ENCODE data around the gene DCLRE1C. TPM values are rescaled to one million over a fixed set of nuclear protein-coding genes. Genes with fewer than 3 reads are reported as not detected.

Gene DCLRE1C
- total and polyA plus RNA-seq, 9 of the 15 experiments (the other 6 are each of a cell fraction or from before 2014, with no cell fraction given) = 8.8 to 22.2 (median 13.9) TPM

DNA sequence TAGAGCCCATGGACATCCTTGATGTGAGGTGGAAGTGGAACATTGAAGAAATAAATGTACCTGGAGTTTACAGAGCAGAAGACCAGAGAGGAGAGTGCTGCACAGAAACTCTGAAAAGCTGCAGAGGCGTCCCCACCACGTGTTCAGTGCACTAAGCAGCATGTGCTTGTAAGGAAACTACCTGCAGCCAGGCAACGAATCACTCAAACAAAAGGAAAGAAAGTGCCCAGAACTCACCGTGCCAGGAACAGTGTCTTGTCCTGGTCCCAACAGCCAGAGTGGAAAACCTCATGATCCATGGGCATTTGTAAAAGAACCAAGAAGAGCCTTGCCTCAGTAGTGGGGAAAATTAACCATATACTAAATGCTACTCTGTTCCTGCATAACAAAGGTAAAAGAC, 42.9 kb downstream of the DCLRE1C start:
- ChIA-PET POLR2A (interaction anchor here (0.8 kb wide), 1 partner anchor 9 kb away, joined by 3 read pairs; no protein-coding TSS in a partner anchor), CTCF (ENCODE audit: low intra/inter-chr PET ratio) (no interaction called here)
- Histone ChIP-seq H4K20me1 (replicated peaks; ENCODE audit: control insufficient read depth, insufficient read depth, low read length) (no peaks in the 10 kb centered on the region), H3K4me1 (replicated peaks in 1 of 2; ENCODE audit: control insufficient read depth in 2 of 2, insufficient read depth in 2 of 2, low read length in 2 of 2) (no peaks in the 10 kb centered on the region), H3K4me2 (ENCODE audit: insufficient read depth, low read length) (no peak overlapping the region), H3K9me3 (replicated peaks; ENCODE audit: control insufficient read depth, insufficient read depth, low read depth, low read length) (peaks cover 2% of the 10 kb centered on the region), H3K9me1 (ENCODE audit: control insufficient read depth, insufficient read depth, low read length) (no peaks in the 10 kb centered on the region), H3K27ac (ENCODE audit: extremely low read depth, low read depth, low read length) (no peak overlapping the region), H3K79me2 (ENCODE audit: control insufficient read depth, insufficient read depth, low read length) (no peaks in the 10 kb centered on the region), H3K27me3 (ENCODE audit: control insufficient read depth in 2 of 2, insufficient read depth in 2 of 2, low read length in 2 of 2) (no peaks in the 10 kb centered on the region), H3K9ac (ENCODE audit: insufficient read depth in 1 of 2, low read depth in 2 of 2, low read length in 2 of 2) (no peak overlapping the region), H3K4me3 (no peak overlapping the region), H3K36me3 (ENCODE audit: control insufficient read depth, insufficient read depth, low read length) (peaks cover 88% of the 10 kb centered on the region), H2AFZ (ENCODE audit: low read depth, low read length) (no peak overlapping the region)
- no peak for ATAC-seq
- intact Hi-C loops (cut with micrococcal nuclease) (no loop called here), in situ Hi-C loops (cut with MboI) (no loop called here)
- no peak for FAIRE-seq
- BruUV-seq (replicated peaks) = no TSS peak
- DNase-seq (ENCODE audit: extremely low read depth in 1 of 4, low spot score in 3 of 4) = no peak
- WGBS (ENCODE audit: insufficient coverage, low coverage, missing lambda C conversion rate) = 95% methylated on average over 4 of the region's 4 CpGs
- TF ChIP-seq, protein P1, sequence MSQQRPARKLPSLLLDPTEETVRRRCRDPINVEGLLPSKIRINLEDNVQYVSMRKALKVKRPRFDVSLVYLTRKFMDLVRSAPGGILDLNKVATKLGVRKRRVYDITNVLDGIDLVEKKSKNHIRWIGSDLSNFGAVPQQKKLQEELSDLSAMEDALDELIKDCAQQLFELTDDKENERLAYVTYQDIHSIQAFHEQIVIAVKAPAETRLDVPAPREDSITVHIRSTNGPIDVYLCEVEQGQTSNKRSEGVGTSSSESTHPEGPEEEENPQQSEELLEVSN (IDR thresholded peaks at IDR 0.05; ENCODE audit: borderline replicate concordance in 1 of 2, extremely low read depth in 1 of 2, insufficient read depth in 1 of 2, insufficient read length in 1 of 2, low read depth in 1 of 2, low read length in 1 of 2, poor library complexity in 1 of 2, severe bottlenecking in 1 of 2) = peak in 1 of 2 experiments; percentile 30
- TF ChIP-seq ZNF232 (CRISPR knock-in tag; IDR thresholded peaks at IDR 0.05) (no peak), XRCC5 (IDR thresholded peaks at IDR 0.05; ENCODE audit: low read depth, low read length) (no peak), SRSF7 (optimal IDR thresholded peaks at IDR 0.05; ENCODE audit: low read depth, low read length) (no peak), CREB1 (IDR thresholded peaks at IDR 0.05) (no peak), CREB1 (CRISPR knock-in tag; IDR thresholded peaks at IDR 0.05) (no peak), ZNF197 (CRISPR knock-in tag; IDR thresholded peaks at IDR 0.05; ENCODE audit: low read depth) (no peak)
- TF ChIP-seq, protein P2, sequence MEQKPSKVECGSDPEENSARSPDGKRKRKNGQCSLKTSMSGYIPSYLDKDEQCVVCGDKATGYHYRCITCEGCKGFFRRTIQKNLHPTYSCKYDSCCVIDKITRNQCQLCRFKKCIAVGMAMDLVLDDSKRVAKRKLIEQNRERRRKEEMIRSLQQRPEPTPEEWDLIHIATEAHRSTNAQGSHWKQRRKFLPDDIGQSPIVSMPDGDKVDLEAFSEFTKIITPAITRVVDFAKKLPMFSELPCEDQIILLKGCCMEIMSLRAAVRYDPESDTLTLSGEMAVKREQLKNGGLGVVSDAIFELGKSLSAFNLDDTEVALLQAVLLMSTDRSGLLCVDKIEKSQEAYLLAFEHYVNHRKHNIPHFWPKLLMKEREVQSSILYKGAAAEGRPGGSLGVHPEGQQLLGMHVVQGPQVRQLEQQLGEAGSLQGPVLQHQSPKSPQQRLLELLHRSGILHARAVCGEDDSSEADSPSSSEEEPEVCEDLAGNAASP (IDR thresholded peaks at IDR 0.05) = no peak
- TF ChIP-seq, protein P3, sequence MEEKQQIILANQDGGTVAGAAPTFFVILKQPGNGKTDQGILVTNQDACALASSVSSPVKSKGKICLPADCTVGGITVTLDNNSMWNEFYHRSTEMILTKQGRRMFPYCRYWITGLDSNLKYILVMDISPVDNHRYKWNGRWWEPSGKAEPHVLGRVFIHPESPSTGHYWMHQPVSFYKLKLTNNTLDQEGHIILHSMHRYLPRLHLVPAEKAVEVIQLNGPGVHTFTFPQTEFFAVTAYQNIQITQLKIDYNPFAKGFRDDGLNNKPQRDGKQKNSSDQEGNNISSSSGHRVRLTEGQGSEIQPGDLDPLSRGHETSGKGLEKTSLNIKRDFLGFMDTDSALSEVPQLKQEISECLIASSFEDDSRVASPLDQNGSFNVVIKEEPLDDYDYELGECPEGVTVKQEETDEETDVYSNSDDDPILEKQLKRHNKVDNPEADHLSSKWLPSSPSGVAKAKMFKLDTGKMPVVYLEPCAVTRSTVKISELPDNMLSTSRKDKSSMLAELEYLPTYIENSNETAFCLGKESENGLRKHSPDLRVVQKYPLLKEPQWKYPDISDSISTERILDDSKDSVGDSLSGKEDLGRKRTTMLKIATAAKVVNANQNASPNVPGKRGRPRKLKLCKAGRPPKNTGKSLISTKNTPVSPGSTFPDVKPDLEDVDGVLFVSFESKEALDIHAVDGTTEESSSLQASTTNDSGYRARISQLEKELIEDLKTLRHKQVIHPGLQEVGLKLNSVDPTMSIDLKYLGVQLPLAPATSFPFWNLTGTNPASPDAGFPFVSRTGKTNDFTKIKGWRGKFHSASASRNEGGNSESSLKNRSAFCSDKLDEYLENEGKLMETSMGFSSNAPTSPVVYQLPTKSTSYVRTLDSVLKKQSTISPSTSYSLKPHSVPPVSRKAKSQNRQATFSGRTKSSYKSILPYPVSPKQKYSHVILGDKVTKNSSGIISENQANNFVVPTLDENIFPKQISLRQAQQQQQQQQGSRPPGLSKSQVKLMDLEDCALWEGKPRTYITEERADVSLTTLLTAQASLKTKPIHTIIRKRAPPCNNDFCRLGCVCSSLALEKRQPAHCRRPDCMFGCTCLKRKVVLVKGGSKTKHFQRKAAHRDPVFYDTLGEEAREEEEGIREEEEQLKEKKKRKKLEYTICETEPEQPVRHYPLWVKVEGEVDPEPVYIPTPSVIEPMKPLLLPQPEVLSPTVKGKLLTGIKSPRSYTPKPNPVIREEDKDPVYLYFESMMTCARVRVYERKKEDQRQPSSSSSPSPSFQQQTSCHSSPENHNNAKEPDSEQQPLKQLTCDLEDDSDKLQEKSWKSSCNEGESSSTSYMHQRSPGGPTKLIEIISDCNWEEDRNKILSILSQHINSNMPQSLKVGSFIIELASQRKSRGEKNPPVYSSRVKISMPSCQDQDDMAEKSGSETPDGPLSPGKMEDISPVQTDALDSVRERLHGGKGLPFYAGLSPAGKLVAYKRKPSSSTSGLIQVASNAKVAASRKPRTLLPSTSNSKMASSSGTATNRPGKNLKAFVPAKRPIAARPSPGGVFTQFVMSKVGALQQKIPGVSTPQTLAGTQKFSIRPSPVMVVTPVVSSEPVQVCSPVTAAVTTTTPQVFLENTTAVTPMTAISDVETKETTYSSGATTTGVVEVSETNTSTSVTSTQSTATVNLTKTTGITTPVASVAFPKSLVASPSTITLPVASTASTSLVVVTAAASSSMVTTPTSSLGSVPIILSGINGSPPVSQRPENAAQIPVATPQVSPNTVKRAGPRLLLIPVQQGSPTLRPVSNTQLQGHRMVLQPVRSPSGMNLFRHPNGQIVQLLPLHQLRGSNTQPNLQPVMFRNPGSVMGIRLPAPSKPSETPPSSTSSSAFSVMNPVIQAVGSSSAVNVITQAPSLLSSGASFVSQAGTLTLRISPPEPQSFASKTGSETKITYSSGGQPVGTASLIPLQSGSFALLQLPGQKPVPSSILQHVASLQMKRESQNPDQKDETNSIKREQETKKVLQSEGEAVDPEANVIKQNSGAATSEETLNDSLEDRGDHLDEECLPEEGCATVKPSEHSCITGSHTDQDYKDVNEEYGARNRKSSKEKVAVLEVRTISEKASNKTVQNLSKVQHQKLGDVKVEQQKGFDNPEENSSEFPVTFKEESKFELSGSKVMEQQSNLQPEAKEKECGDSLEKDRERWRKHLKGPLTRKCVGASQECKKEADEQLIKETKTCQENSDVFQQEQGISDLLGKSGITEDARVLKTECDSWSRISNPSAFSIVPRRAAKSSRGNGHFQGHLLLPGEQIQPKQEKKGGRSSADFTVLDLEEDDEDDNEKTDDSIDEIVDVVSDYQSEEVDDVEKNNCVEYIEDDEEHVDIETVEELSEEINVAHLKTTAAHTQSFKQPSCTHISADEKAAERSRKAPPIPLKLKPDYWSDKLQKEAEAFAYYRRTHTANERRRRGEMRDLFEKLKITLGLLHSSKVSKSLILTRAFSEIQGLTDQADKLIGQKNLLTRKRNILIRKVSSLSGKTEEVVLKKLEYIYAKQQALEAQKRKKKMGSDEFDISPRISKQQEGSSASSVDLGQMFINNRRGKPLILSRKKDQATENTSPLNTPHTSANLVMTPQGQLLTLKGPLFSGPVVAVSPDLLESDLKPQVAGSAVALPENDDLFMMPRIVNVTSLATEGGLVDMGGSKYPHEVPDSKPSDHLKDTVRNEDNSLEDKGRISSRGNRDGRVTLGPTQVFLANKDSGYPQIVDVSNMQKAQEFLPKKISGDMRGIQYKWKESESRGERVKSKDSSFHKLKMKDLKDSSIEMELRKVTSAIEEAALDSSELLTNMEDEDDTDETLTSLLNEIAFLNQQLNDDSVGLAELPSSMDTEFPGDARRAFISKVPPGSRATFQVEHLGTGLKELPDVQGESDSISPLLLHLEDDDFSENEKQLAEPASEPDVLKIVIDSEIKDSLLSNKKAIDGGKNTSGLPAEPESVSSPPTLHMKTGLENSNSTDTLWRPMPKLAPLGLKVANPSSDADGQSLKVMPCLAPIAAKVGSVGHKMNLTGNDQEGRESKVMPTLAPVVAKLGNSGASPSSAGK (IDR thresholded peaks at IDR 0.05) = peak; percentile 68
